IMR-90 (cell line): ENCODE results near the gene SDR9C7. TPM values are rescaled to one million over a fixed set of nuclear protein-coding genes. Genes with fewer than 3 reads are reported as not detected.

Experiments
- ATAC-seq: fragments of 200-7000 bp; cut with Tn5 transposase; 2 replicates; pipeline ENCODE4 v1.9.1; 2020; ENCODE audit warnings: low read depth, mild to moderate bottlenecking, moderate library complexity
- BruUV-seq: library from RNA; stranded (reverse); fragments of 400-500 nt; replicated peaks from 2 replicates; lab custom pipeline; 2021; lab: Mats Ljungman, UMichigan
- CTCF ChIA-PET: fragments of 300-600 bp; formaldehyde crosslinking; extraction: SDS; loops from one replicate; lab custom pipeline; 2021; ENCODE audit warnings: antibody characterized with exemption; lab: Yijun Ruan, JAX
- POLR2A ChIA-PET: fragments of 300-600 bp; sonication (Branson Sonifier 250); formaldehyde crosslinking; loops from one replicate; lab custom pipeline; 2022; ENCODE audit warnings: antibody characterized with exemption; ENCODE audit not compliant: unreplicated experiment; lab: Charles Lee
- DNase-seq: peaks from one replicate; pipeline ENCODE4 v3.0.0; 2013
- H2AFZ ChIP-seq: replicated peaks from 2 replicates; pipeline ENCODE3; 2013; ENCODE audit warnings: low read length, mild to moderate bottlenecking; ENCODE audit not compliant: poor library complexity
- H2AK5ac ChIP-seq: 2 replicates; pipeline ENCODE4 v1.6.1; 2013; ENCODE audit warnings: low read depth, low read length, inconsistent platforms
- H2AK9ac ChIP-seq: replicated peaks from 2 replicates; pipeline ENCODE3; 2013; ENCODE audit warnings: mild to moderate bottlenecking, low read depth, low read length, moderate library complexity; ENCODE audit not compliant: poor library complexity
- H2BK120ac ChIP-seq: 2 replicates; pipeline ENCODE4 v1.6.1; 2013; ENCODE audit warnings: low read depth, low read length, inconsistent platforms
- H2BK15ac ChIP-seq: 3 replicates; pipeline ENCODE4 v1.6.1; 2013; ENCODE audit warnings: low read depth, low read length, inconsistent platforms
- H2BK20ac ChIP-seq: 2 replicates; pipeline ENCODE4 v1.6.1; 2013; ENCODE audit warnings: low read depth, mild to moderate bottlenecking, inconsistent platforms, low read length, moderate library complexity
- H2BK5ac ChIP-seq: 2 replicates; pipeline ENCODE4 v1.6.1; 2013; ENCODE audit warnings: mild to moderate bottlenecking, low read depth, low read length, inconsistent platforms; ENCODE audit not compliant: poor library complexity, severe bottlenecking
- H3K14ac ChIP-seq: replicated peaks from 2 replicates; pipeline ENCODE4 v1.6.1; 2013; ENCODE audit warnings: low read depth, low read length, inconsistent platforms
- H3K18ac ChIP-seq: 2 replicates; pipeline ENCODE4 v1.6.1; 2013; ENCODE audit warnings: low read depth, low read length, control low read depth
- H3K23ac ChIP-seq: 2 replicates; pipeline ENCODE4 v1.6.1; 2013; ENCODE audit warnings: low read depth, low read length, inconsistent platforms
- H3K27ac ChIP-seq: 2 replicates; pipeline ENCODE4 v1.5.1; 2013; ENCODE audit warnings: mild to moderate bottlenecking, control low read depth, low read length; ENCODE audit not compliant: insufficient read depth
- H3K27me3 ChIP-seq: 2 replicates; pipeline ENCODE4 v1.6.1; 2013; ENCODE audit warnings: low read length; ENCODE audit not compliant: control insufficient read depth, insufficient read depth
- H3K36me3 ChIP-seq: 2 replicates; pipeline ENCODE4 v1.6.1; 2013; ENCODE audit warnings: low read length, mixed read lengths; ENCODE audit not compliant: control insufficient read depth, insufficient read depth
- H3K4ac ChIP-seq: 2 replicates; pipeline ENCODE4 v1.6.1; 2013; ENCODE audit warnings: low read depth, low read length, inconsistent platforms
- H3K4me1 ChIP-seq: 2 replicates; pipeline ENCODE4 v1.6.1; 2013; ENCODE audit warnings: low read length, mixed read lengths; ENCODE audit not compliant: control insufficient read depth, insufficient read depth
- H3K4me2 ChIP-seq: 2 replicates; pipeline ENCODE4 v1.6.1; 2013; ENCODE audit warnings: low read depth, mild to moderate bottlenecking, control low read depth, low read length, moderate library complexity
- H3K4me3 ChIP-seq: 2 replicates; pipeline ENCODE4 v1.5.1; 2013; ENCODE audit warnings: low read depth, mild to moderate bottlenecking, control low read depth, low read length, moderate library complexity; ENCODE audit not compliant: insufficient read depth
- H3K56ac ChIP-seq: 2 replicates; pipeline ENCODE4 v1.6.1; 2013; ENCODE audit warnings: low read length, inconsistent platforms; ENCODE audit not compliant: insufficient read depth; ENCODE audit errors: extremely low read depth
- H3K79me1 ChIP-seq, 2 experiments: 2 replicates each; pipeline ENCODE4 v1.6.1; 2013; ENCODE audit warnings: low read length in 2 of 2, inconsistent platforms in 1 of 2, low read depth in 1 of 2
- H3K9ac ChIP-seq: 2 replicates; pipeline ENCODE4 v1.6.1; 2013; ENCODE audit warnings: low read depth, low read length, control low read depth
- H3K9me1 ChIP-seq: 2 replicates; pipeline ENCODE4 v1.6.1; 2013; ENCODE audit warnings: low read length, inconsistent platforms; ENCODE audit not compliant: insufficient read depth
- H3K9me3 ChIP-seq: 2 replicates; pipeline ENCODE4 v1.6.1; 2013; ENCODE audit warnings: low read length; ENCODE audit not compliant: control insufficient read depth, insufficient read depth
- H4K20me1 ChIP-seq: 2 replicates; pipeline ENCODE4 v1.6.1; 2013; ENCODE audit warnings: low read length, inconsistent platforms; ENCODE audit not compliant: insufficient read depth
- H4K5ac ChIP-seq: 2 replicates; pipeline ENCODE4 v1.6.1; 2013; ENCODE audit warnings: mild to moderate bottlenecking, low read depth, low read length, control low read depth
- H4K8ac ChIP-seq, 2 experiments: 2 replicates each; pipeline ENCODE4 v1.6.1; 2013; ENCODE audit warnings: low read depth in 2 of 2, low read length in 2 of 2, control low read depth in 1 of 2, inconsistent platforms in 1 of 2
- H4K91ac ChIP-seq: 2 replicates; pipeline ENCODE4 v1.6.1; 2013; ENCODE audit warnings: low read depth, low read length, inconsistent platforms; ENCODE audit not compliant: insufficient read depth
- CEBPB ChIP-seq: IDR thresholded peaks from 2 replicates; pipeline ENCODE4 v1.6.1; 2012; ENCODE audit warnings: low read depth, low read length, improper control_type of control experiment
- CHD1 ChIP-seq: IDR thresholded peaks from 2 replicates; pipeline ENCODE4 v1.6.1; 2012; ENCODE audit warnings: low read depth, low read length, improper control_type of control experiment
- FOS ChIP-seq: fragments of 150-350 bp; IDR thresholded peaks from 2 replicates; pipeline ENCODE4 v1.6.1; 2016; ENCODE audit warnings: low read depth, low read length
- MAFK ChIP-seq: IDR thresholded peaks from 2 replicates; pipeline ENCODE4 v1.6.1; 2012; ENCODE audit warnings: low read depth, low read length, improper control_type of control experiment
- MAZ ChIP-seq: IDR thresholded peaks from 2 replicates; pipeline ENCODE4 v1.6.1; 2012; ENCODE audit warnings: low read depth, mild to moderate bottlenecking, low read length, improper control_type of control experiment, moderate library complexity, borderline replicate concordance
- NFE2L2 ChIP-seq: fragments of 150-350 bp; IDR thresholded peaks from 2 replicates; pipeline ENCODE4 v1.6.1; 2016; ENCODE audit warnings: low read depth, mild to moderate bottlenecking, low read length
- POLR2A ChIP-seq: IDR thresholded peaks from 2 replicates; pipeline ENCODE4 v1.6.1; 2012; ENCODE audit warnings: mild to moderate bottlenecking, low read depth, low read length
- RAD21 ChIP-seq: IDR thresholded peaks from 2 replicates; pipeline ENCODE4 v1.6.1; 2012; ENCODE audit warnings: low read length, improper control_type of control experiment
- RCOR1 ChIP-seq: IDR thresholded peaks from 2 replicates; pipeline ENCODE4 v1.6.1; 2012; ENCODE audit warnings: mild to moderate bottlenecking, low read length, improper control_type of control experiment; ENCODE audit not compliant: insufficient replicate concordance
- RFX5 ChIP-seq: IDR thresholded peaks from 2 replicates; pipeline ENCODE4 v1.8.0; 2012; ENCODE audit warnings: low read depth, mild to moderate bottlenecking, low read length, moderate library complexity
- WGBS, 2 experiments: methylation state at CpG; one replicate each; pipeline versions ENCODE4 v1.1.5 to v1.1.7; 2013; ENCODE audit warnings: missing lambda C conversion rate in 2 of 2; ENCODE audit not compliant: insufficient read length in 1 of 2; ENCODE audit errors: extremely low coverage in 2 of 2; 5-methylcytosine and 5-hydroxymethylcytosine counted together
- dilution Hi-C: fragments of 300-500 bp; cut with HindIII; formaldehyde crosslinking; loops from one replicate; pipeline ENCODE4 v1.14.3; 2018; ENCODE audit warnings: low sequenced_read_pairs; ENCODE audit not compliant: unreplicated experiment
- in situ Hi-C: fragments of 300-500 bp; cut with MboI; formaldehyde crosslinking; loops from 3 replicates; pipeline ENCODE4 v1.14.3; 2019; ENCODE audit warnings: low sequenced_read_pairs, inconsistent platforms, mixed read lengths
- intact Hi-C: fragments of 100-400 bp; cut with micrococcal nuclease; formaldehyde crosslinking; loops from 2 replicates; pipeline ENCODE4 v1.10.0; 2022
- polyA plus RNA-seq, 3 experiments: library from polyadenylated mRNA; depleted of rRNA; stranded (reverse); fragments of >200 nt; gene quantifications; 2 replicates each; pipeline ENCODE4 v1.2.3, GENCODE V29; 2012; ENCODE audit warnings: low replicate concordance in 1 of 3
- total RNA-seq: library from RNA; depleted of rRNA; stranded (reverse); fragments of >200 nt; gene quantifications from 2 replicates; pipeline ENCODE4 v1.2.3, GENCODE V29; 2012
- TF ChIP-seq, protein P1 (sequence below): fragments of 150-350 bp; IDR thresholded peaks from 2 replicates; pipeline ENCODE4 v1.6.1; 2017; ENCODE audit warnings: mild to moderate bottlenecking, antibody characterized with exemption, low read length, low read depth
- TF ChIP-seq, protein P2 (sequence below): conservative IDR thresholded peaks from 2 replicates; pipeline ENCODE4 v1.5.1; 2012; ENCODE audit warnings: mild to moderate bottlenecking, low read depth, low read length, improper control_type of control experiment
- TF ChIP-seq, protein P3 (sequence below): fragments of 150-350 bp; IDR thresholded peaks from 2 replicates; pipeline ENCODE4 v1.6.1; 2016; ENCODE audit warnings: low read depth, mild to moderate bottlenecking, low read length, moderate library complexity, borderline replicate concordance

The SDR9C7 gene
- total and polyA plus RNA-seq, 2 of the 4 experiments (the other 2 are of a cell fraction), result not detected

DNA sequence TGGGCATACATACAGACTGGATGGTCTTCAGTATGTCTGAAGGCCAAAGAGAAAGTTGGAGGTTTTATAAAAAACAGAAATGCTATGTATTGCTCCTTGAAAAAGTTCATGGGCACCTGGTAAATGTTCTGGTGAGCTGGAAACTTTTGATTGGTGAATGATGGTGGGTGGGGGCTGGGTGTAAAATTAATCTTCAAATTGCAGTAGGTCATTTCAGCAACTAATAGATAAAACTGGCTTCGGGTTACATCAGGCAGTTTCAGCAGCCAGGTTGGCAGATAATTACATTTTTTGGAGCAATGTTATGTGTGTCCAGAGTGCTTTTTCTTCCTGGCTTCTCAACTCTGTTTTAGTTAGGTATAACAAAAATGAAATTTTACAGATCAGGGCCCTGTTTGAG lies 35.3 kb downstream of the SDR9C7 start:
- Histone ChIP-seq H3K27ac (no peak overlapping the region), H3K9ac (no peak overlapping the region), H3K79me1 (no peaks in the 10 kb centered on the region), H3K27me3 (no peaks in the 10 kb centered on the region), H3K23ac (no peak overlapping the region), H2BK5ac (no peak overlapping the region), H3K9me1 (peaks cover 5% of the 10 kb centered on the region), H3K36me3 (no peaks in the 10 kb centered on the region), H4K8ac (no peak overlapping the region), H2AK9ac (no peak overlapping the region), H2BK20ac (no peak overlapping the region), H3K18ac (no peak overlapping the region), H3K9me3 (peaks cover 19% of the 10 kb centered on the region), H3K4me3 (no peak overlapping the region), H2AFZ (no peak overlapping the region), H4K5ac (no peak overlapping the region), H2BK15ac (no peak overlapping the region), H3K56ac (no peak overlapping the region), H4K91ac (no peak overlapping the region), H2AK5ac (no peak overlapping the region), H3K4ac (no peak overlapping the region), H3K4me1 (no peaks in the 10 kb centered on the region), H3K14ac (no peak overlapping the region), H3K4me2 (no peak overlapping the region), H4K20me1 (no peaks in the 10 kb centered on the region), H2BK120ac (no peak overlapping the region)
- BruUV-seq, result no TSS peak
- in situ Hi-C loops (no loop called here), dilution Hi-C loops (no loop called here), intact Hi-C loops (no loop called here)
- POLR2A ChIA-PET, result no interaction called here
- no peak for DNase-seq
- CTCF ChIA-PET, result no interaction called here
- WGBS, 2 experiments, result no CpG with 5 or more reads among the region's 1 CpG
- ATAC-seq, result no peak
- TF ChIP-seq RAD21, result no peak
- TF ChIP-seq FOS, result no peak
- TF ChIP-seq RCOR1, result no peak
- TF ChIP-seq CEBPB, result no peak
- TF ChIP-seq POLR2A, result no peak
- TF ChIP-seq, protein P1, sequence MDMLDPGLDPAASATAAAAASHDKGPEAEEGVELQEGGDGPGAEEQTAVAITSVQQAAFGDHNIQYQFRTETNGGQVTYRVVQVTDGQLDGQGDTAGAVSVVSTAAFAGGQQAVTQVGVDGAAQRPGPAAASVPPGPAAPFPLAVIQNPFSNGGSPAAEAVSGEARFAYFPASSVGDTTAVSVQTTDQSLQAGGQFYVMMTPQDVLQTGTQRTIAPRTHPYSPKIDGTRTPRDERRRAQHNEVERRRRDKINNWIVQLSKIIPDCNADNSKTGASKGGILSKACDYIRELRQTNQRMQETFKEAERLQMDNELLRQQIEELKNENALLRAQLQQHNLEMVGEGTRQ, result no peak
- TF ChIP-seq RFX5, result no peak
- TF ChIP-seq NFE2L2, result no peak
- TF ChIP-seq MAZ, result no peak
- TF ChIP-seq, protein P2, sequence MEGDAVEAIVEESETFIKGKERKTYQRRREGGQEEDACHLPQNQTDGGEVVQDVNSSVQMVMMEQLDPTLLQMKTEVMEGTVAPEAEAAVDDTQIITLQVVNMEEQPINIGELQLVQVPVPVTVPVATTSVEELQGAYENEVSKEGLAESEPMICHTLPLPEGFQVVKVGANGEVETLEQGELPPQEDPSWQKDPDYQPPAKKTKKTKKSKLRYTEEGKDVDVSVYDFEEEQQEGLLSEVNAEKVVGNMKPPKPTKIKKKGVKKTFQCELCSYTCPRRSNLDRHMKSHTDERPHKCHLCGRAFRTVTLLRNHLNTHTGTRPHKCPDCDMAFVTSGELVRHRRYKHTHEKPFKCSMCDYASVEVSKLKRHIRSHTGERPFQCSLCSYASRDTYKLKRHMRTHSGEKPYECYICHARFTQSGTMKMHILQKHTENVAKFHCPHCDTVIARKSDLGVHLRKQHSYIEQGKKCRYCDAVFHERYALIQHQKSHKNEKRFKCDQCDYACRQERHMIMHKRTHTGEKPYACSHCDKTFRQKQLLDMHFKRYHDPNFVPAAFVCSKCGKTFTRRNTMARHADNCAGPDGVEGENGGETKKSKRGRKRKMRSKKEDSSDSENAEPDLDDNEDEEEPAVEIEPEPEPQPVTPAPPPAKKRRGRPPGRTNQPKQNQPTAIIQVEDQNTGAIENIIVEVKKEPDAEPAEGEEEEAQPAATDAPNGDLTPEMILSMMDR, result no peak
- TF ChIP-seq MAFK, result no peak
- TF ChIP-seq, protein P3, sequence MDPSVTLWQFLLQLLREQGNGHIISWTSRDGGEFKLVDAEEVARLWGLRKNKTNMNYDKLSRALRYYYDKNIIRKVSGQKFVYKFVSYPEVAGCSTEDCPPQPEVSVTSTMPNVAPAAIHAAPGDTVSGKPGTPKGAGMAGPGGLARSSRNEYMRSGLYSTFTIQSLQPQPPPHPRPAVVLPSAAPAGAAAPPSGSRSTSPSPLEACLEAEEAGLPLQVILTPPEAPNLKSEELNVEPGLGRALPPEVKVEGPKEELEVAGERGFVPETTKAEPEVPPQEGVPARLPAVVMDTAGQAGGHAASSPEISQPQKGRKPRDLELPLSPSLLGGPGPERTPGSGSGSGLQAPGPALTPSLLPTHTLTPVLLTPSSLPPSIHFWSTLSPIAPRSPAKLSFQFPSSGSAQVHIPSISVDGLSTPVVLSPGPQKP, result no peak
- no peak for TF ChIP-seq CHD1
